HepG2 (cell line): Measurements from ENCODE around the gene EEFSEC. TPM values are rescaled to one million over a fixed set of nuclear protein-coding genes. Genes with fewer than 3 reads are reported as not detected.

Source experiments
- ATAC-seq: fragments of 200-7000 bp; cut with Tn5 transposase; 3 replicates; pipeline ENCODE4 v1.9.1; 2020; ENCODE audit warnings: mild to moderate bottlenecking, moderate library complexity
- BruUV-seq: library from RNA; stranded (reverse); fragments of 400-500 nt; replicated peaks from 2 replicates; lab custom pipeline; 2021; lab: Mats Ljungman, UMichigan
- CTCF ChIA-PET: fragments of 300-600 bp; formaldehyde crosslinking; extraction: SDS; loops from one replicate; lab custom pipeline; 2021; ENCODE audit warnings: low total read pairs, inconsistent platforms, low intra/inter-chr PET ratio; lab: Yijun Ruan, JAX
- POLR2A ChIA-PET: fragments of 350-600 bp; sonication (Branson Sonifier 250); formaldehyde crosslinking; loops from one replicate; lab custom pipeline; 2020; ENCODE audit warnings: antibody characterized with exemption, inconsistent platforms; lab: Yijun Ruan, JAX
- DNase-seq: peaks from one replicate; pipeline ENCODE4 v3.0.0-alpha.2; 2015; ENCODE audit warnings: low spot score
- FAIRE-seq: peaks from 3 replicates; lab custom pipeline; 2011; peaks lifted over from hg19 to GRCh38; lab: Jason Lieb, UNC
- H2AFZ ChIP-seq: one replicate; pipeline ENCODE4 v1.6.1; 2011; ENCODE audit warnings: low read length, inconsistent platforms
- H3K27ac ChIP-seq: fragments of 300-600 bp; 3 replicates; pipeline ENCODE4 v1.8.0; 2011; ENCODE audit warnings: mixed run types, mild to moderate bottlenecking, mixed read lengths, low read length, inconsistent platforms; ENCODE audit not compliant: insufficient read depth; ENCODE audit errors: extremely low read length
- H3K27me3 ChIP-seq, 2 experiments: fragments of 200-600 bp in 1 of 2; 2 replicates in 1 of 2; 3 replicates in 1 of 2; pipeline versions ENCODE4 v1.6.0 to v1.8.0; 2011; ENCODE audit warnings: low read length in 2 of 2, mild to moderate bottlenecking in 2 of 2, moderate library complexity in 2 of 2, inconsistent platforms in 1 of 2; ENCODE audit not compliant: insufficient read depth in 2 of 2, control insufficient read depth in 1 of 2
- H3K36me3 ChIP-seq, 2 experiments: fragments of 200-600 bp in 1 of 2; replicated peaks in 1 of 2; 2 replicates in 1 of 2; 3 replicates in 1 of 2; pipeline versions ENCODE4 v1.5.1 to v1.8.0; 2011; ENCODE audit warnings: low read length in 2 of 2, inconsistent platforms in 1 of 2; ENCODE audit not compliant: insufficient read depth in 2 of 2, control insufficient read depth in 1 of 2
- H3K4me1 ChIP-seq: 2 replicates; pipeline ENCODE4 v1.5.1; 2012; ENCODE audit warnings: low read length, inconsistent platforms; ENCODE audit not compliant: insufficient read depth
- H3K4me2 ChIP-seq: 2 replicates; pipeline ENCODE4 v1.6.0; 2011; ENCODE audit warnings: low read depth, low read length, inconsistent platforms
- H3K4me3 ChIP-seq, 3 experiments: fragments of 200-600 bp in 1 of 3; sonication (generic), shearing (Covaris generic) in 1 of 3; replicated peaks in 1 of 3; 2 replicates each; pipeline ENCODE4 v1.5.1; 2011 to 2016; ENCODE audit warnings: low read length in 3 of 3, inconsistent platforms in 2 of 3, low read depth in 2 of 3, mild to moderate bottlenecking in 2 of 3, control low read depth in 1 of 3, mixed read lengths in 1 of 3; ENCODE audit not compliant: insufficient read depth in 1 of 3
- H3K79me2 ChIP-seq: one replicate; pipeline ENCODE4 v1.6.1; 2011; ENCODE audit warnings: low read length, inconsistent platforms; ENCODE audit not compliant: insufficient read depth
- H3K9ac ChIP-seq: 2 replicates; pipeline ENCODE4 v1.6.0; 2011; ENCODE audit warnings: mild to moderate bottlenecking, low read depth, low read length, inconsistent platforms; ENCODE audit not compliant: insufficient read depth
- H3K9me3 ChIP-seq: 2 replicates; pipeline ENCODE4 v1.5.1; 2012; ENCODE audit warnings: mild to moderate bottlenecking, low read length
- H4K20me1 ChIP-seq: 2 replicates; pipeline ENCODE4 v1.6.0; 2011; ENCODE audit warnings: inconsistent platforms, mild to moderate bottlenecking, low read length, moderate library complexity; ENCODE audit not compliant: insufficient read depth
- FOXA3 ChIP-seq: IDR thresholded peaks from 2 replicates; pipeline ENCODE4 v1.6.1; 2016; ENCODE audit warnings: missing genetic modification reagents, missing compliant biosample characterization
- FOXK1 ChIP-seq: sonication (generic); formaldehyde crosslinking; IDR thresholded peaks from 2 replicates; pipeline ENCODE4 v1.4.0; 2020; ENCODE audit warnings: low read depth, missing genetic modification reagents, borderline replicate concordance
- HDAC1 ChIP-seq: sonication (generic); formaldehyde crosslinking; IDR thresholded peaks from 2 replicates; pipeline ENCODE4 v1.5.1; 2020; ENCODE audit warnings: mild to moderate bottlenecking, missing genetic modification reagents
- HNF4G ChIP-seq, 2 experiments: sonication (generic) in 1 of 2; formaldehyde crosslinking in 1 of 2; IDR thresholded peaks; 2 replicates each; pipeline versions ENCODE4 v1.4.0 to v1.6.1; 2011 to 2020; ENCODE audit warnings: borderline replicate concordance in 2 of 2, low read depth in 2 of 2, mild to moderate bottlenecking in 2 of 2, low read length in 1 of 2, missing genetic modification reagents in 1 of 2, moderate library complexity in 1 of 2
- HOXD1 ChIP-seq: sonication (generic); formaldehyde crosslinking; IDR thresholded peaks from 2 replicates; pipeline ENCODE4 v1.5.0; 2020; ENCODE audit warnings: missing genetic modification reagents
- KDM5B ChIP-seq: sonication (generic); formaldehyde crosslinking; IDR thresholded peaks from 2 replicates; pipeline ENCODE4 v1.4.0; 2020; ENCODE audit warnings: missing genetic modification reagents, mild to moderate bottlenecking, borderline replicate concordance
- MBD4 ChIP-seq: IDR thresholded peaks from 2 replicates; pipeline ENCODE4 v1.6.1; 2012; ENCODE audit warnings: low read length, inconsistent platforms, borderline replicate concordance
- NCOR1 ChIP-seq: fragments of 200-600 bp; sonication (generic); IDR thresholded peaks from 2 replicates; pipeline ENCODE4 v1.7.0; 2017; ENCODE audit warnings: antibody characterized with exemption, low read length, borderline replicate concordance
- PHF8 ChIP-seq: sonication (generic); formaldehyde crosslinking; IDR thresholded peaks from 2 replicates; pipeline ENCODE4 v1.5.0; 2020; ENCODE audit warnings: missing genetic modification reagents
- RBM39 ChIP-seq: fragments of 200-400 bp; formaldehyde crosslinking; IDR thresholded peaks from one replicate; pipeline ENCODE4 v1.6.1; 2018; ENCODE audit warnings: antibody characterized with exemption, mild to moderate bottlenecking, low read depth, low read length; ENCODE audit not compliant: poor library complexity, severe bottlenecking
- RFX1 ChIP-seq: fragments of 450-650 bp; IDR thresholded peaks from 2 replicates; pipeline ENCODE4 v1.6.1; 2017
- SETDB1 ChIP-seq: sonication (generic); formaldehyde crosslinking; IDR thresholded peaks from 2 replicates; pipeline ENCODE4 v1.5.1; 2020; ENCODE audit warnings: missing genetic modification reagents, mild to moderate bottlenecking, borderline replicate concordance
- ZFP36 ChIP-seq: fragments of 150-350 bp; IDR thresholded peaks from 2 replicates; pipeline ENCODE4 v1.6.1; 2018; ENCODE audit warnings: borderline replicate concordance, low read length, low read depth; ENCODE audit not compliant: partially characterized antibody
- ZFP37 ChIP-seq: sonication (generic); formaldehyde crosslinking; IDR thresholded peaks from 2 replicates; pipeline ENCODE4 v1.4.0; 2020; ENCODE audit warnings: missing genetic modification reagents, borderline replicate concordance
- ZKSCAN1 ChIP-seq: fragments of 150-350 bp; IDR thresholded peaks from 2 replicates; pipeline ENCODE4 v1.6.1; 2014; ENCODE audit warnings: low read length
- ZNF253 ChIP-seq: sonication (generic); formaldehyde crosslinking; IDR thresholded peaks from 2 replicates; pipeline ENCODE4 v1.8.0; 2022; ENCODE audit warnings: mild to moderate bottlenecking, missing genetic modification reagents, borderline replicate concordance
- ZNF350 ChIP-seq: sonication (generic); formaldehyde crosslinking; IDR thresholded peaks from 2 replicates; pipeline ENCODE4 v1.4.0; 2020; ENCODE audit warnings: mild to moderate bottlenecking, low read depth, missing genetic modification reagents, borderline replicate concordance
- ZNF644 ChIP-seq: IDR thresholded peaks from 2 replicates; pipeline ENCODE4 v1.6.1; 2016; ENCODE audit warnings: low read depth
- ZNF747 ChIP-seq: sonication (generic); formaldehyde crosslinking; IDR thresholded peaks from 2 replicates; pipeline ENCODE4 v1.8.1; 2023; ENCODE audit warnings: missing genetic modification reagents, mild to moderate bottlenecking, borderline replicate concordance
- ZNF782 ChIP-seq: sonication (generic); formaldehyde crosslinking; IDR thresholded peaks from 2 replicates; pipeline ENCODE4 v1.4.0; 2020; ENCODE audit warnings: missing genetic modification reagents, mild to moderate bottlenecking, borderline replicate concordance
- WGBS: methylation state at CpG from one replicate; pipeline ENCODE4 v1.1.6; 2017; ENCODE audit warnings: low lambda C conversion rate; 5-methylcytosine and 5-hydroxymethylcytosine counted together
- in situ Hi-C: cut with HindIII; loops from 2 replicates; pipeline ENCODE4 v1.10.0; 2017; ENCODE audit warnings: low pct_unique_long_range_greater_than_20kb; ENCODE audit not compliant: extremely low pct_ligation_motif_present
- intact Hi-C: fragments of 100-400 bp; cut with micrococcal nuclease; formaldehyde crosslinking; loops from one replicate; pipeline ENCODE4 v1.10.0; 2022; ENCODE audit not compliant: unreplicated experiment
- polyA plus RNA-seq, 8 experiments: library from polyadenylated mRNA; depleted of rRNA in 3 of 8; stranded (reverse) in 7 of 8; unstranded in 1 of 8; fragments of >200 nt; fragmentation: Illumina TruSeq in 4 of 8; extraction: Trizol in 4 of 8; gene quantifications; 2 replicates each; pipeline versions ENCODE4 v1.2.1 to v1.2.3, GENCODE V29; 2011 to 2016; ENCODE audit warnings: low read depth in 4 of 8, missing spikeins in 1 of 8, mixed read lengths in 1 of 8; ENCODE audit not compliant: insufficient read depth in 1 of 8
- total RNA-seq, 5 experiments: library from RNA; depleted of rRNA; stranded (reverse); fragments of >200 nt; fragmentation: Illumina TruSeq; extraction: Trizol; gene quantifications; 2 replicates each; pipeline ENCODE4 v1.2.3, GENCODE V29; 2016; ENCODE audit warnings: low read depth in 1 of 5
- TF ChIP-seq, protein P1 (sequence below): sonication (generic); formaldehyde crosslinking; IDR thresholded peaks from 2 replicates; pipeline ENCODE4 v1.4.0; 2020; ENCODE audit warnings: missing genetic modification reagents

The EEFSEC gene
- total and polyA plus RNA-seq, 2 of the 13 experiments (the other 11 are each of a cell fraction or from before 2014, with no cell fraction given): 6.4 to 24.2 TPM

GRCh38 chr3:128408693-128409623 lies 255.7 kb downstream of the EEFSEC start (continued):
- no peak for TF ChIP-seq KDM5B (CRISPR knock-in tag)
- no peak for TF ChIP-seq ZNF253 (CRISPR knock-in tag)
- no peak for TF ChIP-seq ZFP37 (CRISPR knock-in tag)
- TF ChIP-seq HOXD1 (CRISPR knock-in tag): no peak
- TF ChIP-seq ZNF350: no peak

DNA sequence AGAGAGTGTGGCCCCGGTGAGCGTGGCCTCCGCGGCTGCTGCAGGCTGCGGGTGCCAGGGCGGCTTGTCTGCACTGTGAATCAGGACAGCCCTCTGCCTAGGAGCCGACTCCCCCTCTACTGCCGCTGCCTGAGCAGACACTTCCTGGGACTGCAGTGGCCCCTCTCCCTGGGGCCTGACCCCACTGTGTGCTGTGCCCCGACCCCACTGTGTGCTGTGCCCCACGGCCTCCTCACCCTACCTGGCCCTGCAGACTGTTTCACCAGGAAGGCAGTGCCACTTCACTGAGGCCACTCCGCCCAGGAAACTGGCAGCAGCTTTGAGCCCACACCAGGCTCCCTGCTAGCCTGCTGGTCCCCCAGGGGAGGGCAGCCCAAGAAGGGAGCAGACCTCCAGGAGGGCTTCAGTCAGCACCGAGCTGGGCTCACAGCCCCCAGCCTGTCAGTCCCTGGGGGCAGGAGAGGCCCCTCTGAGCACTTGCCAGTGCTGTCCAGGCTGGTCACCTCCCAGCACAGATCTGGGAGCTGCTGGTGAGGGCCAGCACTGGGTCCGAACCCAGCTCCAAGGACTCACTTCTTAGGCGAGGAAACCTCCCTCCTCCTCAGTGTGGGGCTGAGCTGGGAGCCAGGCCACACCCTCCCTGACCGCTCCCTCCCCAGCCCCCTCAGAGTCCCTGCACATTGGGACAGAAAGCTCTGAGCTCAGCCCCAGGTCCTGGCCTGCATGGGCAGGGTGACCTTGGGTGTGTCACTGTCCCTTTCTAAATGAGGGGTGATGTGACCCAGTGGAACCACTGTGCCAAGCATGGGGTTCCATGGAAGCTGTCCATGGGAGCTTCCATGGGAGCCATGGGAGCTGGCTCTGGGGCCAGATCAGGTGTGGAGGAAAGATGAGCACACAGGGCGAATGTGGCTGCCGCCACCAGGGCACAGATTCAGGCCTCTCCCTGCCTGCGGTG lies 256.6 kb downstream of the EEFSEC start:
- no peaks in the 10 kb centered on the region for H3K79me2 ChIP-seq
- TF ChIP-seq NCOR1: no peak
- no peak for TF ChIP-seq PHF8 (CRISPR knock-in tag)
- TF ChIP-seq ZKSCAN1: no peak
- TF ChIP-seq RBM39: no peak
- TF ChIP-seq ZNF644 (CRISPR knock-in tag): no peak
- no peak for TF ChIP-seq ZNF782
- no peak for TF ChIP-seq FOXK1
- no peak for TF ChIP-seq MBD4
- TF ChIP-seq, protein P1, sequence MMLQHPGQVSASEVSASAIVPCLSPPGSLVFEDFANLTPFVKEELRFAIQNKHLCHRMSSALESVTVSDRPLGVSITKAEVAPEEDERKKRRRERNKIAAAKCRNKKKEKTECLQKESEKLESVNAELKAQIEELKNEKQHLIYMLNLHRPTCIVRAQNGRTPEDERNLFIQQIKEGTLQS: no peak
- TF ChIP-seq FOXA3 (CRISPR knock-in tag): no peak
- TF ChIP-seq HDAC1: no peak
- TF ChIP-seq SETDB1: no peak
- TF ChIP-seq ZFP36: no peak
- TF ChIP-seq RFX1: no peak
- no peak for TF ChIP-seq ZNF747 (CRISPR knock-in tag)
- no peak for TF ChIP-seq HNF4G (IDR thresholded peaks at IDR 0.05; ENCODE audit: borderline replicate concordance, low read depth, low read length)
- TF ChIP-seq HNF4G (CRISPR knock-in tag; IDR thresholded peaks at IDR 0.05; ENCODE audit: borderline replicate concordance, low read depth): no peak
- intact Hi-C loops: no loop called here
- CTCF ChIA-PET: no interaction called here
- BruUV-seq: no TSS peak
- in situ Hi-C loops: no loop called here
- H3K27me3 ChIP-seq: no peaks in the 10 kb centered on the region
- H3K36me3 ChIP-seq: 0 out of 5 replicates have a peak, but pooled peaks cover 0 to 6% of the 10 kb centered on the region in 2 experiments
- no peak overlapping the region for H3K4me3 ChIP-seq
- no peak for FAIRE-seq
- H2AFZ ChIP-seq: no peak overlapping the region
- H3K9ac ChIP-seq: no peak overlapping the region
- 0 out of 2 replicates have a peak, but pooled peaks cover 4% of the 10 kb centered on the region for H4K20me1 ChIP-seq
- DNase-seq: no peak
- no peak overlapping the region for H3K4me2 ChIP-seq
- H3K27ac ChIP-seq: no peak overlapping the region
- H3K9me3 ChIP-seq: no peaks in the 10 kb centered on the region
- 86% methylated on average over 4 of the region's 18 CpGs for WGBS
- peaks cover 12% of the 10 kb centered on the region; the same call in 1 of the 2 replicates for H3K4me1 ChIP-seq
- POLR2A ChIA-PET: no interaction called here
- no peak for ATAC-seq
